ENCODE measurements around the gene TKT. TPM values are rescaled to one million over a fixed set of nuclear protein-coding genes. Genes with fewer than 3 reads are reported as not detected.

The TKT gene
- total RNA-seq, 6 experiments from 2014 or later = 98.9 to 257 (median 146) TPM

GRCh38 chr3:53226841-53227407 lies 28.9 kb downstream of the TKT start:
- 86% methylated on average over 2 of the region's 17 CpGs for WGBS (ENCODE audit: insufficient coverage, low coverage, low lambda C conversion rate, missing lambda C conversion rate)
- no peaks in the 10 kb centered on the region for H3K4me1 ChIP-seq
- peak in 1 of 3 donors; percentile 40 for DNase-seq
- H3K4me3 ChIP-seq = no peak overlapping the region
- no peaks in the 10 kb centered on the region for H3K9me3 ChIP-seq
- peaks cover 13 to 88% (median 40%) of the 10 kb centered on the region in 4 donors for H3K36me3 ChIP-seq
- H3K27ac ChIP-seq = no peak overlapping the region
- no peaks in the 10 kb centered on the region for H3K27me3 ChIP-seq
- no peak for TF ChIP-seq POLR2A (IDR thresholded peaks at IDR 0.05)
- TF ChIP-seq, protein P1, sequence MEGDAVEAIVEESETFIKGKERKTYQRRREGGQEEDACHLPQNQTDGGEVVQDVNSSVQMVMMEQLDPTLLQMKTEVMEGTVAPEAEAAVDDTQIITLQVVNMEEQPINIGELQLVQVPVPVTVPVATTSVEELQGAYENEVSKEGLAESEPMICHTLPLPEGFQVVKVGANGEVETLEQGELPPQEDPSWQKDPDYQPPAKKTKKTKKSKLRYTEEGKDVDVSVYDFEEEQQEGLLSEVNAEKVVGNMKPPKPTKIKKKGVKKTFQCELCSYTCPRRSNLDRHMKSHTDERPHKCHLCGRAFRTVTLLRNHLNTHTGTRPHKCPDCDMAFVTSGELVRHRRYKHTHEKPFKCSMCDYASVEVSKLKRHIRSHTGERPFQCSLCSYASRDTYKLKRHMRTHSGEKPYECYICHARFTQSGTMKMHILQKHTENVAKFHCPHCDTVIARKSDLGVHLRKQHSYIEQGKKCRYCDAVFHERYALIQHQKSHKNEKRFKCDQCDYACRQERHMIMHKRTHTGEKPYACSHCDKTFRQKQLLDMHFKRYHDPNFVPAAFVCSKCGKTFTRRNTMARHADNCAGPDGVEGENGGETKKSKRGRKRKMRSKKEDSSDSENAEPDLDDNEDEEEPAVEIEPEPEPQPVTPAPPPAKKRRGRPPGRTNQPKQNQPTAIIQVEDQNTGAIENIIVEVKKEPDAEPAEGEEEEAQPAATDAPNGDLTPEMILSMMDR (IDR thresholded peaks at IDR 0.05) = no peak
- intact Hi-C loops (cut with DNase I) = no loop called here
- no peak for ATAC-seq

DNA sequence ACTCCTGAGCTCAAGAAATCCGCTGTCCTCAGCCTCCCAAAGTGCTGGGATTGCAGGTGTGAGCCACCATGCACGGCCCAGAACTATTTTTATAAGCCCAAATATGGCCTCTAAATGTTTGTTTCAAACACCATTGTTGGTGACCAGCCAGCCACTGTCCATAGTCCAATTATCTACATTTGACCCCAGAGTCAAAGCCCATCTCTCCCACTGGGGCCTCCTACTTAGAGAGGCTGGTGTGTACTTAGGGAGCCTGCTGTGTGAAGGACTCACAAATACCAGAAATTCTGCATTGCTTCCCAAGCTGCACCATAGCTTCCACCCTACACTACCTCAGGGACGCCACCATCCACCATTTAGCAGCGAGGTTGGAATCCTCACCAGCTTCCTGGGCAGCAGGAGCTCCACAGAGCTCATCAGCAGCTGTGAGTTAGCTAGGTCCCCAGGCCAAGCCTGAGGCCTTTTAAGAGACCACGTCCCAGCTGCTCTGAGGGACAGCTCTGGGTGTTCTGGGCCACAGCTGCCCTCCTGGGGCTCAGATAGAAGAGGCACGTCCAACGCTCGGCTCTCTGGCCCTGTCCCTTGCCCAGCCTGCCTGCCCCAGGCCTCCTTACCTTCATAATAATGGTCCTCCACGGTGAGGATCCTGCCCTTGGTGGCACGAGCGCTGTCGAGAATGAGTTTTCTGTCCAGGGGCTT lies 29.5 kb downstream of the TKT start:
- Histone ChIP-seq H3K36me3 (peaks cover 13 to 82% (median 40%) of the 10 kb centered on the region in 4 donors), H3K27me3 (no peaks in the 10 kb centered on the region), H3K4me3 (no peak overlapping the region), H3K4me1 (no peaks in the 10 kb centered on the region), H3K9me3 (no peaks in the 10 kb centered on the region), H3K27ac (no peak overlapping the region)
- intact Hi-C loops (cut with DNase I) = no loop called here
- DNase-seq (no peak), ATAC-seq (no peak)
- TF ChIP-seq, protein P1 (IDR thresholded peaks at IDR 0.05) = no peak
- no peak for TF ChIP-seq POLR2A (IDR thresholded peaks at IDR 0.05)
- 79% methylated on average over 10 of the region's 12 CpGs for WGBS (ENCODE audit: insufficient coverage, low coverage, low lambda C conversion rate, missing lambda C conversion rate)

DNA sequence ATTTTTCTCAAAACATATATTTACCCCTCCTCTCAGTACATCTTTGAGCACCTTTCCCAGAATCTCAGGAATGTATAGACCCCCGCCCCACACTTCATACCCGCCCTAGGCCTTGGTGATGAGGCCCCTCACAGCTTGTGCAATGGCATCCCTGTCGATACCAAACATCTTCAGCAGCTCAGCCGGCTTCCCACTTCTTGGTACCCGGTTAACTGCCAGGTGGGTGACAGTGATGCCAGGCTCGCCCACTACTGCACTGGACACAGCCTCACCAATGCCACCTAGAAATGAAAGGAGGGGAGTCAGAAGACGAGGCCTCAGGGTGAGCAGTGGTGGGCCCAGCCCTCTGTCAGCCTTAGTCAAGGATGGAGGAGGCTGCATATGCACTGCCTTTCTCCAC lies 30.2 kb downstream of the TKT start:
- intact Hi-C loops (cut with DNase I) = no loop called here
- no peaks in the 10 kb centered on the region for H3K4me1 ChIP-seq
- no peaks in the 10 kb centered on the region for H3K27me3 ChIP-seq
- TF ChIP-seq, protein P1 (IDR thresholded peaks at IDR 0.05) = no peak
- no peak for ATAC-seq
- no peak overlapping the region for H3K27ac ChIP-seq
- no peak for DNase-seq
- H3K36me3 ChIP-seq = peaks cover 13 to 76% (median 40%) of the 10 kb centered on the region in 4 donors
- H3K4me3 ChIP-seq = no peak overlapping the region
- 90% methylated on average over 2 of the region's 7 CpGs for WGBS (ENCODE audit: insufficient coverage, low coverage, low lambda C conversion rate, missing lambda C conversion rate)
- H3K9me3 ChIP-seq = no peaks in the 10 kb centered on the region

GRCh38 chr3:53225181-53225580 lies 30.6 kb downstream of the TKT start:
- TF ChIP-seq, protein P1 (IDR thresholded peaks at IDR 0.05) = no peak
- TF ChIP-seq POLR2A (IDR thresholded peaks at IDR 0.05) = no peak
- Histone ChIP-seq H3K4me1 (no peaks in the 10 kb centered on the region), H3K4me3 (no peak overlapping the region), H3K27me3 (no peaks in the 10 kb centered on the region), H3K9me3 (no peaks in the 10 kb centered on the region), H3K36me3 (peaks cover 13 to 71% (median 38%) of the 10 kb centered on the region in 4 donors), H3K27ac (no peak overlapping the region)
- WGBS (ENCODE audit: insufficient coverage, low coverage, low lambda C conversion rate, missing lambda C conversion rate) = 92% methylated on average over 2 of the region's 6 CpGs
- no peak for DNase-seq
- ATAC-seq = no peak
- intact Hi-C loops (cut with DNase I) = no loop called here

Data from right lobe of liver (tissue), 6 donors.